Activated CD8-positive, alpha-beta memory T cell treated with anti-CD3 and anti-CD28 coated beads, Interleukin-2, amount 50 U/mL, for 1 hour (primary cell): ENCODE data around the gene ARL5C.
"Not testable (repeated sequence)": the region's sequence is repeated elsewhere in the genome, so short reads cannot be mapped to it uniquely, and the experiment has no call there.

Experiments
- DNase-seq: peaks from one replicate; pipeline ENCODE4 v3.0.0-alpha.2; 2020; ENCODE audit errors: extremely low read depth

The ARL5C gene

GRCh38 chr17:39194089-39194984 is 28.4 kb upstream of the ARL5C start:
- no peak for DNase-seq

- no peak for DNase-seq
Observed at GRCh38 chr17:39193346-39193745, 27.4 kb upstream of the ARL5C start.

DNA sequence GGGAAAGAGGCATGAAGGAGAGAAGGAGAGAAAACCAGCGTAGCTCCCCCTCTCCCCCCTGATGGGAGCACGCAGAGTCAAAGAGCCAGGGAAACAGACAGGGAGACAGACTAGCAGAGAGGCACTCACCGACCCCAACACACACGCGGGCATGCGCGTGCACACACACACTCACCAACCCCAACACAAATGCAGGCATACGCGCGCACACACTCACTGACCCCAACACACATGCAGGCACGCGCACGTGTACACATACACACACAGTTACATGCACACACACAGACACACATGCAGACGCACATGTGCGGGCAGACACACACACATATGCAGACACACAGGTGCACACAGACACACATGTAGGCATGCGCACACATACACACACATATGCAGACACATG is 26.9 kb upstream of the ARL5C start:
- no peak for DNase-seq

GRCh38 chr17:39191750-39192510 is 26.0 kb upstream of the ARL5C start:
- DNase-seq = no peak

- DNase-seq = no peak
Observed at GRCh38 chr17:39187152-39187830, 21.3 kb upstream of the ARL5C start.

DNA sequence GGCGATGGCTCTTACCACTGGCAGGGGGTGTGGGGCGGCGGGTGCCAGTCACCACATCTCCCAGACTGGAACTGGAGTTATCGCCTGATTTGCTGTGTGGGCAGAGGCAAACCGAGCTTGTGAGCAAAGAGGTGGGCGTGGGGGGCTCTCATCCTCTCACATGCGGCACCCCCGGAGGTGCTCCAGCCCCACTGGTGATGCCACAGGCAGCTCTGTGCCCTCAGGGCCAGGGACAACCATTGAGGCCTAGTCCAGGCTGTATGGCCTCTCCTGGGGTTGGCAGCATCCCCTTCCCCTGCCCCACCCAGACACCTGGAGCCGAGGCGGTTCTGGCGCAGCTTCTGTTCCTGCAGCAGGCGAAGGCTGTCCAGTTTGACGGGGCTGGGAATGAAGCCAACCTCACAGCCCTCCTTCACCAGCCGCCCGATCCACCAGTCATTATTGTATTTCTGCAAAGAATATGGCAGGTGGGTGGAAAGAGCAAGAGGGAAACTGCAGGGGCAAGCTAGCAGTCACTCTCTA is 20.6 kb upstream of the ARL5C start:
- no peak for DNase-seq

GRCh38 chr17:39183720-39184119 is 17.8 kb upstream of the ARL5C start:
- no peak for DNase-seq

DNA sequence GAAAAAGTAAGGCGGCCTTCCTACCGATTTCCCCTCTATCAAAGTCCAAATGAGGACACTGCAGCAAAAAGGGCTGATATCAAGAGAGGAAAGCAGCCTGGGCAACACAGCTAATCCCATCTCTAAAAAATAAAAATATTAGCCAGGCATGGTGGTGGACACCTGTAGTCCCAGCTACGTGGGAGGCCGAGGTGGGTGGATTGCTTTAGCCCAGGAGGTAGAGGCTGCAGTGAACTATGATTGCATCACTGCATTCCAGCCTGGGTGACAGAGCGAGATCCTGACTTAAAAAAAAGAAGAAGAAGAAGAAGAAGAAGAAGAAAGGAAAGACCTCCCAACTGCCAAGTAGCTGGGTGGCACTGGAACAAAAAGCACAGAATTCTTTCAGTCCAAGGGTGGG is 17.1 kb upstream of the ARL5C start:
- DNase-seq = no peak

DNA sequence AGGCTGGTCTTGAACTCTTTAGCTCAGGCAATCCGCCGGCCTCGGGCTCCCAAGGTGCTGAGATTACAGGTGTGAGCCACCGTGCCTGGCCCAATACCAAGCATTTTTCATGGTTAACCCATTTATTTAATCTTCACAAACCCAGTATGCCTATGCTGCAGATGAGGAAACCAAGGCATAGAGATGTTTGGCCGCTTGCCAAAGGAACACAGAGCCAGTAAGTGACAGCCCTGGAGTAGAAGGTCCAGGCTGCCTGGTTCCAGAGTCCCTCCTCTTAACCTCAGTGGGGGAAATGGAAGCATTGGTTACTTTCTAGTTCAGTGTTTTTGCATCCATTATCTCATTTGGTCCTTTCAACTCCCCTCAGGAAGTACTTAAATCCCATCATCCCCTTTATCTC is 15.3 kb upstream of the ARL5C start:
- no peak for DNase-seq

DNA sequence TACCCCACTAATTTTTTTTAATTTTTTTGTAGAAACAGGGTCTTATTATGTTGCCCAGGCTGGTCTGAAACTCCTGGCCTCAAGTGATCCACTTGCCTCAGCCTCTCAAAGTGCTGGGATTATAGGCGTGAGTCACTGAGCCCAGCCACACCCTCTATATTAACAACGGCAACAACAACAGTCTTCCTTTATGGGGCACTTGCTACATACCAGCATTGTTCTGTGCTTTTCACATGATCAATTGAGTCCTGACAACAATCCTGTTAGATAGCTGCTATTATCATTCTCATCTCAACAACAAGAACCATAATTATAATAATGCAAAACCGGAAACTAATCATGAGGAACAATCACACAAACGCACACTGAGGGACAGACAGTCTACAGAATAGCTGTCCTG is 12.6 kb upstream of the ARL5C start:
- DNase-seq = no peak

DNA sequence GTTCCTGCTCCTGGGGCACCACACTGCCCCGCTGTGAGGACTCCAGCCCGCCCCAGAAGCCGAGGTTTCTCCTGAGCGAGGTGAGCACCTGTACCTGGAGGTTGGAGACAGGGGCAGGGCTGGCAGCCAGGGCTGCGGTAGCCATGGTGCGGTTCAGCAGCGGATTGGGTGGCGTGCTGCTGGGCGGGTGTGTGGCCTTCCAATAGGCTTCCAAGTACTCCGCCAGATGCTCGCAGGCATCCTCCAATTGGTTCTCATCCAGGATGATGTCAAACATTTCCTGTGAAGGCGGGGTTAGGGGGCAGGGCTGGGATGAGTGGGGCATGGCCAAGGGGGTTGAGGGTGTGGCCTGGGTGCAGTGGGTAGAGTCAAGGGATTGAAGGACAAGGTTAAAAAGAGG is 11.3 kb upstream of the ARL5C start:
- DNase-seq = no peak

DNA sequence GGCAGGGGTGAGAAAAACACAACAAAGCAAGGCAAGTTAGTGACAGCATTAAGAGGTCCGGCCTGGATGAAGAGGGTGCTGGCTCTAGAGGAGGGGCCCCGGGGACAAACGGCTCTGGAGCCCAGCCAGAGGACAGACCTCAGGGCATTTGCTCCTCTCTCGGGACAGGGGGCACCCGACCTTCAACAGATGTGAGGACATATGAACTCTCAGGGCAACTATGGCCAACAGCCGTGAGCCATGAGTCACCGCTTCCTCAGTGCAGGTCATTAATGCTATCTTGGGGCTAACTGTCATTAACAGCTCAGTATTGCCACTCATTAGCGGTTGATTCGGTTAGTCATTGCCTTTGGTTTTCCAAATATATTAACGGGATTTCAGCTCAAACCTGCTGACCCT is 9.7 kb upstream of the ARL5C start:
- DNase-seq = no peak

- DNase-seq = peak; percentile 53
Observed at GRCh38 chr17:39174920-39175694, 9.1 kb upstream of the ARL5C start.

DNA sequence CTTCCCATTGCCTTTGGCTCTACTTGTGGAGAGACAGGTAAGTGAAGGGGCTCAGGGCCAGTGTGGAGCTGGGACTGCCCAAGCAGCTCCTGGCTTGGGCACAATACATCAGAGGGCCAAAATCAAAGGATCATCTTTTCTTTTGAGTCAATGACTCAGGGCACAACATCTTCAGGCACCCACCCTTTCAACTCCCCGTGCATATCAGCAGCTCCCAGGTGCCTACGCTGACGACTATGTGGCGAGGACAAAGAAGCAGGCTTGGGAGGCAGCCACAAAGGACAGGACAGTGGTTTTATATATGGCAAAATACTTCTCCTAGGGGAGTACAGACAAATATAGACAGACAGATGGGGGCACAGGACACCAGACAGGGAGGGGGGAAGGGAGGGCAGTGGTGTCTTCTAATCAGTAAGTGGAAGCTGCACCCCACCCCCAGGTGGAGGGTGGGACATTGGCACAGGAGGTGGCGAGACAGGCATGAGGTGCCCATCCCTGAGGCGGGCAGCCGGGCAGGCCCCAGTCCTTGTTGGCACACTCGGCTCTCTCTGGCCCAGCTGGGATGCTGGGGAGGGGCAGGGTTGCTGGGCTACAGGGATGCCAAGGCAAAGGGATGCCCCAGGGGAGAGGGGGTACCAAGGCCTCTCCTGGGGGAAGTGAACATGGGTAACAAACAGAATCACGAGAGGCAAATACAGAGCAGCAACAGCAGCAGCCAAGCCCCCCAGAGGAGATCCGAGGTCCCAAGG is 7.7 kb upstream of the ARL5C start:
- no peak for DNase-seq

GRCh38 chr17:39173080-39173479 is 7.1 kb upstream of the ARL5C start:
- no peak for DNase-seq

GRCh38 chr17:39171933-39172332 is 6.0 kb upstream of the ARL5C start:
- DNase-seq = no peak

DNA sequence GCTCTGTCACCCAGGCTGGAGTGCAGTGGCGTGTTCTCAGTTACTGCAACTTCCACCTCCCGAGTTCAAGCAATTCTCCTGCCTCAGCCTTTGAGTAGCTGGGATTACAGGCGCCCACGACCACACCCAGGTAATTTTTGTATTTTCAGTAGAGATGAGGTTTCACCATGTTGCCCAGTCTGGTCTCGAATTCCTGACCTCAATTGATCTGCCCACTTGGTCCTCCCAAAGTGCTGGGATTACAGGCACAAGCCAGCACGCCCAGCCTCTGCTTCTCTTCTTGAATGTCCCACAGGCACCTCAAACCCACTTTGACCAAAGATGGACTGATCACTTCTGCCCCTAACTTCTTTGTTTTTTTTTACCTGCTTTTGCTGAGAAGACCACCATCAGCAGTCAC is 4.6 kb upstream of the ARL5C start:
- no peak for DNase-seq

- no peak for DNase-seq
Observed at GRCh38 chr17:39170109-39170508, 4.1 kb upstream of the ARL5C start.

DNA sequence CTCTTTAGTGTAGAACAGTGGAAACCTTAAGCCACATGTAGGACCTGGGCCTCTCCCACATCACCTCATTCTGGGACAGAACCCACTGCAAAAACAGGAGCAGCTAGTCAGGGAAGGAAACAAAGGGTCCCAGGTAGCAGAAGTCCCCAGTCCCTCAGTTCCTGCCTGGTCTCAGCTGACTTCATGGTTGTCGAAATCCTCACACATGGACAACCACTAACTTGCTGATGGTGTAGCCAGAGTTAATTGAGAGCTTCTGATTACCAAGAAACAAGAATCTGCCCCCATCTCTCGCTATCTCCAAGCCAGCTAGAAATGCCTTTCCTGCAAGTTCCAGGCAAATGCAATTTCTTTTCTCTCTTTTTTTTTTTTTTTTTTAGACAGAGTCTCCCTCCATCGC is 3.6 kb upstream of the ARL5C start:
- no peak for DNase-seq

- DNase-seq = no peak
Observed at GRCh38 chr17:39169101-39169500, 3.1 kb upstream of the ARL5C start.

- DNase-seq = not testable (repeated sequence)
Observed at GRCh38 chr17:39168503-39168902, 2.5 kb upstream of the ARL5C start.
